Activated T-helper 9 cell treated with anti-CD3 and anti-CD28 coated beads, Interleukin-2, amount 50 U/mL, for 16 hours (primary cell): Measurements from ENCODE around the gene CHN1.

Experiments
- DNase-seq: peaks from one replicate; pipeline ENCODE4 v3.0.0-alpha.2; 2020; ENCODE audit warnings: low read depth

Gene CHN1

GRCh38 chr2:174971868-174972781 lies 33.1 kb downstream of the CHN1 start:
- no peak for DNase-seq

GRCh38 chr2:174970092-174970491 lies 35.1 kb downstream of the CHN1 start:
- DNase-seq, result no peak

- no peak for DNase-seq
These were observed 36.0 kb downstream of the CHN1 start for GRCh38 chr2:174969091-174969734.

- no peak for DNase-seq
These were observed 37.4 kb downstream of the CHN1 start for GRCh38 chr2:174967691-174968260.

GRCh38 chr2:174967086-174967485 lies 38.1 kb downstream of the CHN1 start:
- DNase-seq, result no peak

GRCh38 chr2:174965992-174966744 lies 39.0 kb downstream of the CHN1 start:
- DNase-seq, result no peak

- DNase-seq, result no peak
These were observed 39.6 kb downstream of the CHN1 start for GRCh38 chr2:174965551-174965950.

GRCh38 chr2:174964404-174964803 lies 40.8 kb downstream of the CHN1 start:
- no peak for DNase-seq

- DNase-seq, result no peak
These were observed 41.5 kb downstream of the CHN1 start for GRCh38 chr2:174963437-174964400.

- no peak for DNase-seq
These were observed 45.4 kb downstream of the CHN1 start for GRCh38 chr2:174959787-174960186.

GRCh38 chr2:174957050-174957449 lies 48.1 kb downstream of the CHN1 start:
- DNase-seq, result no peak

- no peak for DNase-seq
These were observed 52.6 kb downstream of the CHN1 start for GRCh38 chr2:174952607-174953006.

GRCh38 chr2:174951745-174952144 lies 53.4 kb downstream of the CHN1 start:
- DNase-seq, result no peak

- DNase-seq, result no peak
These were observed 55.0 kb downstream of the CHN1 start for GRCh38 chr2:174949988-174950687.

GRCh38 chr2:174945601-174946260 lies 59.5 kb downstream of the CHN1 start:
- DNase-seq, result no peak

GRCh38 chr2:174939046-174939445 lies 66.1 kb downstream of the CHN1 start:
- no peak for DNase-seq

- no peak for DNase-seq
These were observed 73.5 kb downstream of the CHN1 start for GRCh38 chr2:174931724-174932123.

- DNase-seq, result no peak
These were observed 75.4 kb downstream of the CHN1 start for GRCh38 chr2:174929786-174930185.

GRCh38 chr2:174925046-174925784 lies 80.0 kb downstream of the CHN1 start:
- DNase-seq, result no peak
